Stimulated activated CD8-positive, alpha-beta memory T cell treated with anti-CD3 and anti-CD28 coated beads, Interleukin-2, amount 100 ng/mL, for 1 hour (primary cell): Measurements from ENCODE around the gene GABRB1.
"Not testable (repeated sequence)": the region's sequence is repeated elsewhere in the genome, so short reads cannot be mapped to it uniquely, and the experiment has no call there.

Experiments used
- DNase-seq, 2 donors: peaks; one replicate each; pipeline ENCODE4 v3.0.0-alpha.2; 2020; ENCODE audit warnings: low read depth in 2 of 2

The GABRB1 gene

DNA sequence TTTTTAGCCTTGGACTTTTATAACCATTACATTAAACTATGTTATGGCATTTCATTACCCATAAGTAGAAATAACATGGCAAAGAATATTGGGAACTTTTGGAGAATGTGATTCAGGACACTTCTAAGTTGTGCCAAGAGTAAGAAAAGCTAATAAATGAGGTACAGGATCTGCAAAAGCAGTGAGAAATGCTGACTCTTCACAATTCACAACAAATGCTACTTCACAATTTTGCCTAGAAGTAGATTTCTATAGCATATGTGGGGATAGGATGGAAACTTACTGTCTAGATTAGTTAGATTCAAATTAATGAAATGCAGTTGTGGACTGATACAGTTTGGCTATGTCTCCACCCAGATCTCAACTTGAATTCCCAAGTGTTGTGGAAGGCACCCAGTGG is 258.4 kb downstream of the GABRB1 start:
- DNase-seq: no peak

GRCh38 chr4:47290873-47291272 is 259.5 kb downstream of the GABRB1 start:
- not testable (repeated sequence) for DNase-seq

- DNase-seq: no peak
These were observed 277.8 kb downstream of the GABRB1 start for GRCh38 chr4:47309165-47309564.

GRCh38 chr4:47312170-47312569 is 280.8 kb downstream of the GABRB1 start:
- DNase-seq: no peak

DNA sequence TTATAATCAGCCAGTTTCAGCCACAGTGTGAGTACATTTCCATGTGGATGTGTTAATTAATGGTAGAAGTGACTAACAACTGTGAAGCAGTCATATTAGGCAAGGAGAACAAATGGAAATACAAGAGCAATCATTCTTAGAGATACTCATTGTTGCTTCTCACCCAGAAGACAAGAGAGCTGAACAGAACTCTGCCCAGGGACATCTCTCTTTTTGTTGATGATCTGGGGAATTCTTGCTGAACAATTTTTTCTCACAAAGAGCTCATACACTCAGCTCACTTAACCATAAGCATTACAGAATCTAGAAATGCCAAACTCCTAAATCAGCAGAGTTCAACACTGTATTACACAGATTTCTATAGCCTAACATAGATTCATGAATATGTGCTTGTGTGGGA is 282.0 kb downstream of the GABRB1 start:
- DNase-seq: no peak

DNA sequence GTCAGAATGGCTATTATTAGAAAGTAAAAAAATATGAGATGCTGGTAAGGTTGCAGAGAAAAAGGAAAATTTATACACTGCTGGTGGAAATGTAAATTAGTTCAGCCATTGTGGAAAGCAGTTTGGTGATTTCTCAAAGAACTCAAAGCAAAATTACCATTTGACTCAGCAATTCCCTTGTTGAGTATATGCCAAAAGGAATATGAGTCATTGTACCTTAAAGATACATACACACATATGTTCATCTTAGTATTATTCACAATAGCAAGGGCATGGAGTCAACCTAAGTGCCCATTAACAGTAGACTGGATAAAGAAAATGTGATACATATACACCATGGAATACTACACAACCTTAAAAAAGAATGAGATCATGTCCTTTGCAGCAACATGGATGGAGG is 284.0 kb downstream of the GABRB1 start:
- no peak for DNase-seq

DNA sequence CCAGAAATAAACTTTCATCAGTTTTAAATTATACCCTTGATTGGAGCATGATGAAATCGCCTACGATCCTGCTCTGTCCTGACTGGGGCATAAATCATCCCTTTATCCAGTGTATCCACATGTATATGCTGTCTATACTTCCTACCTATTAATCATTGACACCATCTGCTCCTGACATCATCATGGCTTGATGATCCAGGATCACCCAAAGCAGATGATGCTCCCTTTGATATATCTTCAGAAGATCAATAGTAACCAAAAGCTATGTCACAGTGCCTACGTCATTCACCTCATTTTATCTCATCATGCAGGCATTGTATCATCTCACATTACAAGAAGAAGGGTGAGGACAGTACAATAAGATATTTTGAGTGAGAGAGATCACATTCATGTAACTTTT is 294.7 kb downstream of the GABRB1 start:
- DNase-seq: no peak

DNA sequence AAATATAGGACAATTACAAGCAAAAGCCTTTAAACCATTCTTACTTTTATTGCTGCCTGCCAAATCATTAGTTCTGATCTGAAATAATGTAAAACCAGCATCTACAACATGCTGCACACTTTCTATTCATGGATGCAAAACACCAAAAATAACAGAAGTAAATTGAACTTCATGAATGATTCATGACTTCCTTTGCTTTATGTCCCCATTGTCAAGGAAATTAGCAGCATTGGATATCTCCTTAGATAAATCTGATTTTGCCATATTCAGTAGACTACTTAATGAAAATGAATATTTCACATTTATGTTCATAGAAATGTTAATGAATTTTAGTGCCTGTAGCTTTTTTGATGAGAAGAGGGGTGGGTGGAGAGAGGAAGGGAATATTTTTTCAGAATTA is 299.5 kb downstream of the GABRB1 start:
- no peak for DNase-seq

GRCh38 chr4:47334652-47335051 is 303.3 kb downstream of the GABRB1 start:
- no peak for DNase-seq

- no peak for DNase-seq
These were observed 306.5 kb downstream of the GABRB1 start for GRCh38 chr4:47337893-47338292.

DNA sequence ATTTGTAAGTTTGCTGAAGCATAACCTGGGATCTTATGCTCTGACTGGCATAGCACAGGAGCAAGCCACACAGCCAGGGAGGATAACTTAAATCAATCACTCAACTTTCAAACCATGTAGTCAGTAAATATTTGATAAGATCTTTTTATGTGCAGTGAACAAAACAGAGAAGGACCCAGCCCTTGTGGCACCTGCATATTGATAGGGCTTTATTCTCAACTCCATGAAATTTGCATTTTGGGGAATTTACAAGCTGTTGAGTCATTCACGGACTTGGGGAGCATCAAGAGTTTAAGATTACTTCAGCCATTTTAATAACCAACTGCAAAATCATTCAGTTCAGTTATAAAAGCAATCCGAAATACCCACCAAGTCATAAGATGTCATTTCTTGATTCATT is 309.5 kb downstream of the GABRB1 start:
- no peak for DNase-seq

- DNase-seq: no peak
These were observed 311.4 kb downstream of the GABRB1 start for GRCh38 chr4:47342796-47343195.

- no peak for DNase-seq
These were observed 318.0 kb downstream of the GABRB1 start for GRCh38 chr4:47349326-47349725.

DNA sequence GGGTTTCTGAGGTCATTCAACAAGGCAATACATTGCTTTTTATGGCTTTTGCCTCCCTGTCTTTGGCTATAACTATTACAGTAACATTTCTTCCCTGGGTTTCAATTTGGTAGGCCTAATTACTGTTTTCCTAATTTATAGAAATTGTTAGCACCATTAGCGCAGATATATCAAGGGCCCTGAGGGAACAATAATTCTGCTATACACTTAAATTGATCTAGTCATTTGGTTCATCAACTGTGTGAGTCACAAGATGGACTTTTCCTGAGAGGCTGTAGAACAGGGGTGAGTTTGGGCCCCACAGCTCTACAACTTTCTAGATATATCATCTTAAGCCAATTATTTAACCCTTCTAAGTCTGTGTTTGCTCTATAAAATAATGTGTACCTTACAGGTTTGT is 324.2 kb downstream of the GABRB1 start:
- no peak for DNase-seq

- DNase-seq: no peak
These were observed 328.5 kb downstream of the GABRB1 start for GRCh38 chr4:47359891-47360290.

DNA sequence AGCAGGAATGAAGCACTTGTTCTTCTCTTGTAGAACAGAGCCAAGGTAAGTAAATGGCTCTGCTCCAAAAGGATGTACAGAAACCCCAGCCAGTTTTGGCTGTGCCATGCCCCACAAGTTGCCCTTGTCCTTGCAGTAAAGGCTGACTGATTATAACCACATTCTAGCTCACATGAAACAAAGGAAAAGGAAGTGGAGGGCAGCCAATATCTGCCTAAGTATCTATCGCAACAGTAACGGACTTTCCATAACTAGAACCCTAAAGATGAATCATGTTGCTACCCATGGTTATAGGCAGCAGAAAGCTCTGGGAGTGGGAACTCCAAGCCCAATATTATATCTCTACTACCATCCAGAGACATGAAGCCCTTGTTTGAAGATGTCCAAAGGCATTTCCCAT is 336.4 kb downstream of the GABRB1 start:
- DNase-seq: no peak

DNA sequence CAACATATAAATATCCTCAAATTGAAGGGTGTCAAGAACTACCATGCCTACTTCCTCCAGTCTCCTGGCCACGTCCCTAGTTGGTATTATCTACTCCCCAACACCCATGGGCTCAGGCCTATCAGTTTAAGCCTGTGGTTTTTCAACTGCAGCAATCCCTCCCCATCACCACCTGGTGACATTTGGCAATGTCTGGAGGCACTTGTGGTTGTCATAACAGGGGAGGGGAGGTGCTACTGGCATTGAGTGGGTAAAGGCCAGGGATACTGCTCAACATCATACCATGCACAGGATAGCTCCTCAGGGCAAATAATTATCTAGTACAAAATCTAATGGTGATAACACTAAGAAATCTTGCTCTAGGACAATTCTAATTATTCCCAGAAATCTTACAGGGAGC is 336.8 kb downstream of the GABRB1 start:
- DNase-seq: no peak

DNA sequence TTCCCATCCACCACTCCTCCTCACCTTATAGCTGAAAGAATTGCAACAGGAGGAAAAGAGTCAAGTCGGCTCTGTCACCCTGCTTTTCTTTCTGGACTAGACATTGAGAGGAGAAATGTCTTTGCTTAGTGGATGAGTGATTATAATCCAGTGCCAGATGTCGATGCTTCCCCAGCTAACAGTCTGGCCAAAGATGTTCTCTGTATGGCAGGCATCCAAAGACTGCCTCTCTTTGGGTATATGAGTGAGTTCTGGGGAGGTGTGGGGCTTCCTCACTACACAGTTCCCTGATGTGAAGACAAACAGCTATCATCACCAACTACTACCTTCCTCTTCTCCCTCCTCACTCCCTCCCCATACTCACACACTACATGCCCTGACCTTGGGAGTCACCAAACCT is 341.2 kb downstream of the GABRB1 start:
- DNase-seq: no peak

- no peak for DNase-seq
These were observed 341.8 kb downstream of the GABRB1 start for GRCh38 chr4:47373174-47373573.

GRCh38 chr4:47373709-47374108 is 342.3 kb downstream of the GABRB1 start:
- no peak for DNase-seq

- DNase-seq: no peak
These were observed 343.1 kb downstream of the GABRB1 start for GRCh38 chr4:47374477-47374876.

- DNase-seq: not testable (repeated sequence)
These were observed 346.7 kb downstream of the GABRB1 start for GRCh38 chr4:47378021-47378530.

DNA sequence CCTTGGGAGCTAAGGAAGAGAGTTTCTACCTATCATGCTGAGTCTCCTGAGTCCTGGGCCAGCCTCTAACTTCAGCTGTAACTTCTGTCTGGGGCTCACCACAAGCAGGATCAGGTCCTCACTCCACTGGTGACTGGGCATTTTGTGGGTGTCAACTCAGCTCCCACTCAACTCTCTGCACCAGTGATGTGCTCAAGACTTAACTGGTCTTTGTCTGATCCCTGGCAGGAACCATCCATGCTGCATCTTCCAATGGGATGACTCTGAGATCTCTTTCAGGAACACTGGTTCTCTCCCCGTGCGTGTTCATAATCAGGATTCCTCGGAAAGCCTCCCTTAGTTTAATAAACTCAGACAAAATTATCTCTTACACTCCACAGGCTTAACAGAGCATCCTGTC is 349.8 kb downstream of the GABRB1 start:
- no peak for DNase-seq

DNA sequence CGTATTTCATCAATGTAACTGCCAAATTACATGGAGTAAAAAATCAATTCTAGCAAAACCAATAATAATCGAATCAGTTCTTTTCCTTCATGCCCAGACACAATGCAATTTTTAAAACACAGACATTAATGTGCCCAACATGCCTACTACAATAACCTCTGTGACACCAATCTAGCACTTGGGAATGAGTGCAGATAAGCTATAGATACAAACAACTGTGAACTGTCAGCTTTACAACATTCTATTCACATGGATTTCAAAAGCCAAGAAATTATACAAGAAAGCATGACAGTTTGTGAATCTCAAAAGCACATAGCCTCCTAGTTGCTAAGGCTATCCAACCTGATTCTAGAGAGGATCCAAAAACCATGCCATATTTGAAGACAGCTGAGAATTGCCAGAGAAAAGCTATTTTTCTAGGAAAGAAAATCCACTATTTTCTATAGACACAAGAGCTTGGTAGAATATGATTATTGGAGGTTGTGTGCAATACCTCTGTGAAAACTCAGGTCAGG is 351.5 kb downstream of the GABRB1 start:
- DNase-seq: no peak
